DOHH2 (cell line): Measurements from ENCODE around the gene POM121L2.

Source experiments
- CTCF ChIP-seq: fragments of 200-600 bp; sonication (generic); IDR thresholded peaks from one replicate; pipeline ENCODE4 v1.5.1; 2014; ENCODE audit warnings: antibody characterized with exemption, mild to moderate bottlenecking, low read depth, low read length; ENCODE audit not compliant: poor library complexity, severe bottlenecking
- EZH2phosphoT487 ChIP-seq: fragments of 200-600 bp; sonication (generic); IDR thresholded peaks from 2 replicates; pipeline ENCODE4 v1.6.1; 2017; ENCODE audit warnings: borderline replicate concordance, mild to moderate bottlenecking, antibody characterized with exemption, low read length, moderate library complexity, mixed read lengths

GRCh38 chr6:27281569-27281968 lies 30.5 kb downstream of the POM121L2 start:
- TF ChIP-seq CTCF (no peak), EZH2phosphoT487 (no peak)
